GM19035 (cell line): Measurements from ENCODE around the gene MSH3.
"Not testable (repeated sequence)": the region's sequence is repeated elsewhere in the genome, so short reads cannot be mapped to it uniquely, and the experiment has no call there.

Source experiments
- ATAC-seq: cut with Tn5 transposase; IDR thresholded peaks from one replicate; pipeline ENCODE4 v1.9.1; 2021; ENCODE audit not compliant: unreplicated experiment

Gene MSH3

GRCh38 chr5:80784451-80784850 is 130.0 kb downstream of the MSH3 start:
- no peak for ATAC-seq

- not testable (repeated sequence) for ATAC-seq
These were observed 135.0 kb downstream of the MSH3 start for GRCh38 chr5:80789319-80790016.

- no peak for ATAC-seq
These were observed 136.2 kb downstream of the MSH3 start for GRCh38 chr5:80790698-80791097.

GRCh38 chr5:80793354-80793753 is 138.9 kb downstream of the MSH3 start:
- no peak for ATAC-seq

GRCh38 chr5:80796846-80797245 is 142.4 kb downstream of the MSH3 start:
- no peak for ATAC-seq

GRCh38 chr5:80797428-80798024 is 143.1 kb downstream of the MSH3 start:
- ATAC-seq = no peak

GRCh38 chr5:80798166-80798565 is 143.7 kb downstream of the MSH3 start:
- ATAC-seq = no peak

GRCh38 chr5:80798633-80799032 is 144.2 kb downstream of the MSH3 start:
- no peak for ATAC-seq

- ATAC-seq = no peak
These were observed 144.6 kb downstream of the MSH3 start for GRCh38 chr5:80799041-80799440.

GRCh38 chr5:80799573-80799972 is 145.1 kb downstream of the MSH3 start:
- ATAC-seq = no peak

- no peak for ATAC-seq
These were observed 149.9 kb downstream of the MSH3 start for GRCh38 chr5:80804332-80804731.

GRCh38 chr5:80805038-80805437 is 150.6 kb downstream of the MSH3 start:
- ATAC-seq = no peak

- no peak for ATAC-seq
These were observed 152.5 kb downstream of the MSH3 start for GRCh38 chr5:80806929-80807328.

GRCh38 chr5:80809451-80809850 is 155.0 kb downstream of the MSH3 start:
- ATAC-seq = no peak

- no peak for ATAC-seq
These were observed 156.0 kb downstream of the MSH3 start for GRCh38 chr5:80810425-80810824.

GRCh38 chr5:80816590-80816989 is 162.1 kb downstream of the MSH3 start:
- ATAC-seq = no peak

GRCh38 chr5:80820685-80821084 is 166.2 kb downstream of the MSH3 start:
- no peak for ATAC-seq

- ATAC-seq = no peak
These were observed 168.2 kb downstream of the MSH3 start for GRCh38 chr5:80822640-80823039.

GRCh38 chr5:80824159-80824558 is 169.7 kb downstream of the MSH3 start:
- not testable (repeated sequence) for ATAC-seq

GRCh38 chr5:80825786-80826460 is 171.5 kb downstream of the MSH3 start:
- no peak for ATAC-seq

- ATAC-seq = no peak
These were observed 180.3 kb downstream of the MSH3 start for GRCh38 chr5:80834710-80835109.

GRCh38 chr5:80835128-80835527 is 180.7 kb downstream of the MSH3 start:
- no peak for ATAC-seq
